Stomach (tissue), 4 donors: ENCODE measurements around the gene TBC1D20.

ENCODE experiments used
- POLR2A ChIP-seq, 4 donors: fragments of 450-650 bp; IDR thresholded peaks; one replicate each; pipeline ENCODE4 v1.6.1; 2016; ENCODE audit warnings: antibody characterized with exemption in 4 of 4, control low read depth in 2 of 4, mild to moderate bottlenecking in 1 of 4, moderate library complexity in 1 of 4
- POLR2AphosphoS5 ChIP-seq, 3 donors: sonication (generic); formaldehyde crosslinking; IDR thresholded peaks; one replicate each; pipeline ENCODE4 v1.6.1; 2016; ENCODE audit warnings: antibody characterized with exemption in 3 of 3

GRCh38 chr20:434661-435419 is 27.5 kb downstream of the TBC1D20 start:
- TF ChIP-seq POLR2A (IDR thresholded peaks at IDR 0.05) (no peak), POLR2AphosphoS5 (IDR thresholded peaks at IDR 0.05) (no peak)
